Esophagus muscularis mucosa (tissue), 4 donors: Measurements from ENCODE around the gene CDH4. TPM values are rescaled to one million over a fixed set of nuclear protein-coding genes. Genes with fewer than 3 reads are reported as not detected.

ENCODE experiments used
- DNase-seq: peaks from one replicate; pipeline ENCODE4 v3.0.0-alpha.2; 2017; ENCODE audit errors: extremely low spot score
- H3K27ac ChIP-seq, 4 donors: fragments of 200-600 bp; sonication (generic); replicated peaks in 1 of 4; 1 replicate in 3 of 4; 2 replicates in 1 of 4; pipeline ENCODE4 v1.5.1; 2016 to 2019; ENCODE audit warnings: mild to moderate bottlenecking in 1 of 4
- H3K27me3 ChIP-seq, 4 donors: fragments of 200-600 bp; sonication (generic); one replicate each; pipeline versions ENCODE4 v1.5.1 to v1.6.0; 2016 to 2019
- H3K36me3 ChIP-seq, 4 donors: fragments of 200-600 bp; sonication (generic); one replicate each; pipeline ENCODE4 v1.5.1; 2016 to 2019
- H3K4me1 ChIP-seq, 4 donors: fragments of 200-600 bp; sonication (generic); one replicate each; pipeline ENCODE4 v1.5.1; 2016 to 2019
- H3K4me3 ChIP-seq, 4 donors: fragments of 200-600 bp; sonication (generic); 1 replicate in 2 of 4; 2 replicates in 2 of 4; pipeline ENCODE4 v1.5.1; 2016 to 2019; ENCODE audit warnings: mild to moderate bottlenecking in 4 of 4, moderate library complexity in 1 of 4
- H3K9me3 ChIP-seq, 4 donors: fragments of 200-600 bp; sonication (generic); 1 replicate in 3 of 4; 2 replicates in 1 of 4; pipeline ENCODE4 v1.5.1; 2016 to 2019
- EP300 ChIP-seq: sonication (generic); formaldehyde crosslinking; IDR thresholded peaks from one replicate; pipeline ENCODE4 v1.6.1; 2017; ENCODE audit warnings: antibody characterized with exemption
- POLR2A ChIP-seq: fragments of 450-650 bp; IDR thresholded peaks from one replicate; pipeline ENCODE4 v1.6.1; 2017; ENCODE audit warnings: antibody characterized with exemption, moderate library complexity, mild to moderate bottlenecking, low read depth
- POLR2AphosphoS5 ChIP-seq, 2 donors: sonication (generic); formaldehyde crosslinking; IDR thresholded peaks; one replicate each; pipeline ENCODE4 v1.6.1; 2017; ENCODE audit warnings: antibody characterized with exemption in 2 of 2
- WGBS: methylation state at CpG from one replicate; pipeline ENCODE4 v1.1.5; 2018; 5-methylcytosine and 5-hydroxymethylcytosine counted together
- intact Hi-C: fragments of 100-400 bp; cut with DNase I; formaldehyde crosslinking; loops from one replicate; pipeline ENCODE4 v1.15.1; 2023
- total RNA-seq, 4 donors: library from RNA; depleted of rRNA; stranded (reverse); fragments of >200 nt; gene quantifications; one replicate each; pipeline versions ENCODE4 v1.1.0 to v1.2.1, GENCODE V29; 2016
- TF ChIP-seq, protein P1 (sequence below), 3 experiments: fragments of 200-600 bp in 2 of 3; fragments of 450-650 bp in 1 of 3; sonication (generic) in 2 of 3; IDR thresholded peaks; one replicate each; pipeline ENCODE4 v1.5.1; 2017 to 2019; ENCODE audit warnings: antibody characterized with exemption in 3 of 3, mild to moderate bottlenecking in 2 of 3, moderate library complexity in 1 of 3

The CDH4 gene
- total RNA-seq, 4 donors from 2014 or later, result 0.42 to 1.3 (median 0.48) TPM

DNA sequence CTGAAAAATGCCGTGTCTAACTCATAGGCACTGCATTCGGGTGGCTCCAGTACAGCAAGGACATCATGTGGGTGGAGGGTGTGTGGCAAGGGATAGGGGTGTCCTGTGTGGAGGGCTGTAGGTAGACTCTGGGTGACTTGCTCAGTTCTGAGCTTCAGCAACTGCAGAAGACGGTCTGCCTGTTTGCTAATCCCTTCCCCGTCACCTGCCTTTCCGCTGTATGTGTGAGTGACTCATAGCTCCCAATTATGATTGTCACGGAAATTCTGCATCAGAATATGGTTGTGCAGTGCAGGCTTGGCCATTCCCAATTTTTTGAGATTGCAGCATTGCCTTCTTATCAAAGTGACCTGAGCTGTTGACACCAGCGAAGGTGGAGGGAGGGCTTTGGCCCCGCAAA lies 174.3 kb downstream of the CDH4 start:
- no peaks in the 10 kb centered on the region for H3K9me3 ChIP-seq
- 94% methylated on average over 8 of the region's 8 CpGs for WGBS
- H3K4me3 ChIP-seq, result no peak overlapping the region
- no peak overlapping the region for H3K27ac ChIP-seq
- intact Hi-C loops, result no loop called here
- H3K4me1 ChIP-seq, result no peaks in the 10 kb centered on the region
- H3K36me3 ChIP-seq, result no peaks in the 10 kb centered on the region
- no peaks in the 10 kb centered on the region for H3K27me3 ChIP-seq
- DNase-seq, result no peak
- TF ChIP-seq, protein P1, sequence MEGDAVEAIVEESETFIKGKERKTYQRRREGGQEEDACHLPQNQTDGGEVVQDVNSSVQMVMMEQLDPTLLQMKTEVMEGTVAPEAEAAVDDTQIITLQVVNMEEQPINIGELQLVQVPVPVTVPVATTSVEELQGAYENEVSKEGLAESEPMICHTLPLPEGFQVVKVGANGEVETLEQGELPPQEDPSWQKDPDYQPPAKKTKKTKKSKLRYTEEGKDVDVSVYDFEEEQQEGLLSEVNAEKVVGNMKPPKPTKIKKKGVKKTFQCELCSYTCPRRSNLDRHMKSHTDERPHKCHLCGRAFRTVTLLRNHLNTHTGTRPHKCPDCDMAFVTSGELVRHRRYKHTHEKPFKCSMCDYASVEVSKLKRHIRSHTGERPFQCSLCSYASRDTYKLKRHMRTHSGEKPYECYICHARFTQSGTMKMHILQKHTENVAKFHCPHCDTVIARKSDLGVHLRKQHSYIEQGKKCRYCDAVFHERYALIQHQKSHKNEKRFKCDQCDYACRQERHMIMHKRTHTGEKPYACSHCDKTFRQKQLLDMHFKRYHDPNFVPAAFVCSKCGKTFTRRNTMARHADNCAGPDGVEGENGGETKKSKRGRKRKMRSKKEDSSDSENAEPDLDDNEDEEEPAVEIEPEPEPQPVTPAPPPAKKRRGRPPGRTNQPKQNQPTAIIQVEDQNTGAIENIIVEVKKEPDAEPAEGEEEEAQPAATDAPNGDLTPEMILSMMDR (IDR thresholded peaks at IDR 0.05), result no peak
- TF ChIP-seq POLR2A, result no peak
- TF ChIP-seq EP300, result no peak
- TF ChIP-seq POLR2AphosphoS5 (IDR thresholded peaks at IDR 0.05), result no peak

DNA sequence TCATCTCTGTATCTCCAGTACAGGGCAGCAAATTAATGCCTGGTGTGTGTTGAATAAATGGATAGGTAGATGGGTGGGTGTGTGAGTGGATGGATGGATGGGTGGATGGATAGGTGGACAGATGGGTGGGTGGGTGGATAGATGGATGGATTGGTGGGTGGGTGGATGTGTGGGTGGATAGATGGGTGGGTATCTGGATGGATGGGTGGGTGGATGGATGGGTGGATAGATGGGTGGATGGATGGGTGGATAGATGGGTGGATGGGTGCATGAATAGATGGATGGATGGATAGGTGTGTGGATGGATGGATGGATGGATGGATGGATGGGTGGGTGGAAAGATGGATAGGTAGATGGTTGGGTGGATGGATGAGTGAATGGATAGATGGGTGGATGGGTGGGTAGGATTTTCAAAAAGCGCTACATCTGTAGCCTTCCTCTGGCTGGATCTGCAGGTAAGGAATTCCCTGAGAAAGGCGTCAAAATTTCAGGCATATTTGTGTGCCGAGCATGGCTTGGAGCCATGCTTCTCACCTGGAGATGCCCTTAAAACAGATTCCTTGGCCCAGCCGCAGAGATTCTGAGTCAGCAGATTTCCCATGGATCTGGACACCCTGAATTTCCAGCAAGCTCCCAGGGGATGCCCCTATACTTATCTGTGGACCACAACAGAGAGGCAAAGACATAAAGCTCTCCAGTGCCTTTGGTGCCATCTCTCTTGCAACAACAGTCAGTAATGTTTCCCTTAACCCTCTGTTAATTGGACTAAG lies 177.6 kb downstream of the CDH4 start:
- 90% methylated on average over 4 of the region's 4 CpGs for WGBS
- H3K36me3 ChIP-seq, result no peaks in the 10 kb centered on the region
- peaks cover 0 to 16% (median 0%) of the 10 kb centered on the region in 4 donors for H3K27me3 ChIP-seq
- TF ChIP-seq EP300 (no peak), POLR2AphosphoS5 (IDR thresholded peaks at IDR 0.05) (no peak), POLR2A (no peak)
- TF ChIP-seq, protein P1 (IDR thresholded peaks at IDR 0.05), result no peak
- H3K4me3 ChIP-seq, result no peak overlapping the region
- intact Hi-C loops, result no loop called here
- no peaks in the 10 kb centered on the region for H3K4me1 ChIP-seq
- H3K27ac ChIP-seq, result no peak overlapping the region
- no peak for DNase-seq
- H3K9me3 ChIP-seq, result peaks cover 0 to 8% (median 3%) of the 10 kb centered on the region in 4 donors

DNA sequence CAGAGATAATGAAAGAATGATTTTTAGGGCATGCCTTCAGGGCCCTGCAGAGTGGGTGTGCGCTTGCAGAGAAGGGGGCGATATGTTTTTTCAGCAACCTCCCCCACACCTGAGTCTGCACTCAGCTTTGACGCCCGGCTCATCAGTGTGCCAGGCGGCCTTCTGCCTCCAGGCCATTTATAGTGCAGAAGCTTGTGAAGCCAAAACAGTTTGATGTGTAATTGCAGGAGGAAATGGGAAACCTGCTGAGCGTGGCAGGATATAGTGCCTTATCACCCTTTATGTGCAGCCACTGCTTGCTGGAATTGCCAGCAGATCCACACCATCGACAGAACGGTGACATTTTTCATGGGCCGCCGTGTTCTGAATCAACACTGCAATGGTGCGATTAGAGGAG lies 178.2 kb downstream of the CDH4 start:
- Histone ChIP-seq H3K9me3 (peaks cover 0 to 8% (median 3%) of the 10 kb centered on the region in 4 donors), H3K4me3 (no peak overlapping the region), H3K4me1 (no peaks in the 10 kb centered on the region), H3K27me3 (peaks cover 0 to 21% (median 0%) of the 10 kb centered on the region in 4 donors), H3K36me3 (no peaks in the 10 kb centered on the region), H3K27ac (no peak overlapping the region)
- TF ChIP-seq POLR2AphosphoS5 (IDR thresholded peaks at IDR 0.05), result no peak
- DNase-seq, result no peak
- 59% methylated on average over 11 of the region's 11 CpGs for WGBS
- intact Hi-C loops, result no loop called here

DNA sequence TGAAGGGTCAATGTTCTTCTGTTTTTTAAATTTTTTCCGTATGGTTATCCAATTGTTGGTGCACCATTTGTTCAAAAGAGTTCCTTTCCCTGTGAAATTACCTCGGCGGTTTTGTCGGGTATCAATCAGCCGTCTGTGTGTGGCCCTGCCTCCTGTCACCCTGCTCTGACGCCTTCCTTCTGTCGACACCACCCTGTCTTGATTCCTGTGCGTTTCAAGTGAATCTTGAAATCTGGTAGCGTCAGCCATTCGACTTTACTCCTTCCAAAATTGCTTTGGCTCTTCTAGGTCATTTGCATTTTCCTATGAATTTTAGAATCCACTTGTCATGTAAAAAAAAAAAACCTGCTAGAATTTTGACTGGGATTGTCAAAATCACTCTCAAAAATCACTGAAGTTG lies 181.1 kb downstream of the CDH4 start:
- WGBS, result 50% methylated on average over 10 of the region's 10 CpGs
- no peak for DNase-seq
- intact Hi-C loops, result no loop called here

DNA sequence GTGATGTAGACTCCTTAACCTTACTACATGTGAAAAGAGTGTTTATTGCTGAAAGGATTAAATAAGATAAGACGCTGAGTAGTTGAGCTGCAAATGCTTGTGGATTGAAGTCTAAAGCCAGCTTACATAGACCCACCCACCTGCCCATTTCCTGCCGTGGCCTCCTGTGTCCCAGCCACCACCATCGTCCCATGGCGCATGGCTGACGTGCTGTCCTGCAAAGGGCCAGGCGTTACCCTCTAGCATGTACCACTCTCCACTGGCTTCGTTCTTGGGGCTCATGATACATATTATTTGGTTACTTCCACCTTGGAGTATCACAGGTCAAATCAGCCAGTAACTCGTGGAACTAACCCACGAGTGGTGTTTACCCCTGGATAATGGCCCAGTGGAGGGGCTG lies 181.8 kb downstream of the CDH4 start:
- Histone ChIP-seq H3K4me3 (no peak overlapping the region), H3K27me3 (peaks cover 0 to 36% (median 0%) of the 10 kb centered on the region in 4 donors), H3K4me1 (peaks cover 0 to 13% (median 2%) of the 10 kb centered on the region in 4 donors), H3K27ac (no peak overlapping the region), H3K36me3 (no peaks in the 10 kb centered on the region), H3K9me3 (peaks cover 0 to 8% (median 3%) of the 10 kb centered on the region in 4 donors)
- DNase-seq, result no peak
- intact Hi-C loops, result no loop called here
- TF ChIP-seq POLR2A, result no peak
- no peak for TF ChIP-seq POLR2AphosphoS5 (IDR thresholded peaks at IDR 0.05)
- TF ChIP-seq, protein P1 (IDR thresholded peaks at IDR 0.05), result no peak
- TF ChIP-seq EP300, result no peak
- WGBS, result 69% methylated on average over 9 of the region's 9 CpGs

More for the DNA sequence above, 181.1 kb downstream of the CDH4 start:
- Histone ChIP-seq H3K36me3 (no peaks in the 10 kb centered on the region), H3K4me3 (no peak overlapping the region), H3K27ac (no peak overlapping the region), H3K4me1 (peaks cover 0 to 13% (median 2%) of the 10 kb centered on the region in 4 donors), H3K9me3 (peaks cover 0 to 8% (median 3%) of the 10 kb centered on the region in 4 donors), H3K27me3 (peaks cover 0 to 36% (median 0%) of the 10 kb centered on the region in 4 donors)
- TF ChIP-seq, protein P1 (IDR thresholded peaks at IDR 0.05), result no peak
- TF ChIP-seq POLR2AphosphoS5 (IDR thresholded peaks at IDR 0.05) (no peak), POLR2A (no peak), EP300 (no peak)
